PC-3 (cell line): ENCODE data around the gene SPACA6. TPM values are rescaled to one million over a fixed set of nuclear protein-coding genes. Genes with fewer than 3 reads are reported as not detected.

ENCODE experiments used
- ATAC-seq: fragments of 200-7000 bp; cut with Tn5 transposase; 2 replicates; pipeline ENCODE4 v1.9.1; 2020; ENCODE audit warnings: mild to moderate bottlenecking, moderate library complexity
- BruUV-seq: library from RNA; stranded (reverse); fragments of 400-500 nt; replicated peaks from 2 replicates; lab custom pipeline; 2021; lab: Mats Ljungman, UMichigan
- CTCF ChIA-PET: fragments of 300-600 bp; sonication (Branson Sonifier 250); formaldehyde crosslinking; loops from one replicate; lab custom pipeline; 2022; ENCODE audit warnings: antibody characterized with exemption; lab: Charles Lee
- POLR2A ChIA-PET: fragments of 300-600 bp; sonication (Branson Sonifier 250); formaldehyde crosslinking; loops from one replicate; lab custom pipeline; 2022; ENCODE audit warnings: antibody characterized with exemption; ENCODE audit not compliant: unreplicated experiment; lab: Charles Lee
- DNase-seq: peaks from one replicate; pipeline ENCODE4 v3.0.0-alpha.2; 2015
- H2AFZ ChIP-seq: fragments of 300-600 bp; sonication (generic); 2 replicates; pipeline ENCODE4 v1.6.0; 2016; ENCODE audit warnings: antibody characterized with exemption, low read length
- H3F3A ChIP-seq: fragments of 300-600 bp; sonication (generic); one replicate; pipeline ENCODE4 v1.6.0; 2017; ENCODE audit warnings: antibody characterized with exemption, low read length, control low read depth, mild to moderate bottlenecking; ENCODE audit not compliant: unreplicated experiment
- H3K27ac ChIP-seq: fragments of 300-600 bp; sonication (generic); 2 replicates; pipeline ENCODE4 v1.5.1; 2016; ENCODE audit warnings: mild to moderate bottlenecking, low read length
- H3K27me3 ChIP-seq: fragments of 300-600 bp; sonication (generic); 2 replicates; pipeline ENCODE4 v1.6.1; 2016; ENCODE audit warnings: low read length, mixed read lengths
- H3K36me3 ChIP-seq: fragments of 300-600 bp; sonication (generic); 2 replicates; pipeline ENCODE4 v1.6.1; 2016; ENCODE audit warnings: low read depth, mixed run types, low read length, mixed read lengths
- H3K4me1 ChIP-seq: fragments of 300-600 bp; sonication (generic); 2 replicates; pipeline ENCODE4 v1.5.1; 2016; ENCODE audit warnings: low read length; ENCODE audit not compliant: insufficient read depth
- H3K4me2 ChIP-seq: fragments of 300-600 bp; sonication (generic); 2 replicates; pipeline ENCODE4 v1.6.0; 2016; ENCODE audit warnings: low read length
- H3K4me3 ChIP-seq: fragments of 300-600 bp; sonication (generic); 2 replicates; pipeline ENCODE4 v1.5.1; 2016; ENCODE audit warnings: mild to moderate bottlenecking, low read length, mixed read lengths
- H3K79me2 ChIP-seq: fragments of 300-600 bp; sonication (generic); 2 replicates; pipeline ENCODE4 v1.6.1; 2017; ENCODE audit warnings: low read length, mixed read lengths
- H3K9ac ChIP-seq: fragments of 300-600 bp; sonication (generic); 2 replicates; pipeline ENCODE4 v1.6.0; 2016; ENCODE audit warnings: mild to moderate bottlenecking, low read length
- H3K9me2 ChIP-seq: fragments of 300-600 bp; sonication (generic); replicated peaks from 2 replicates; pipeline ENCODE4 v1.6.1; 2016; ENCODE audit warnings: mixed run types, low read length, mixed read lengths
- H3K9me3 ChIP-seq: fragments of 300-600 bp; sonication (generic); 2 replicates; pipeline ENCODE4 v1.6.1; 2016; ENCODE audit warnings: low read length, mixed read lengths
- H4K20me1 ChIP-seq: fragments of 300-600 bp; sonication (generic); 2 replicates; pipeline ENCODE4 v1.6.1; 2016; ENCODE audit warnings: low read length, mixed read lengths
- CTCF ChIP-seq: fragments of 300-600 bp; sonication (generic); conservative IDR thresholded peaks from 2 replicates; pipeline ENCODE4 v1.5.1; 2017; ENCODE audit warnings: antibody characterized with exemption, low read depth, mild to moderate bottlenecking, low read length
- EZH2 ChIP-seq: fragments of 300-600 bp; sonication (generic); IDR thresholded peaks from one replicate; pipeline ENCODE4 v1.6.1; 2017; ENCODE audit warnings: antibody characterized with exemption, mild to moderate bottlenecking, low read length; ENCODE audit not compliant: unreplicated experiment
- EZH2phosphoT487 ChIP-seq: fragments of 300-600 bp; sonication (generic); IDR thresholded peaks from 2 replicates; pipeline ENCODE4 v1.6.1; 2018; ENCODE audit warnings: mild to moderate bottlenecking, antibody characterized with exemption, low read length, borderline replicate concordance
- intact Hi-C: fragments of 100-400 bp; cut with micrococcal nuclease; formaldehyde crosslinking; loops from 2 replicates; pipeline ENCODE4 v1.9.0; 2023
- total RNA-seq: library from RNA; depleted of rRNA; stranded (reverse); fragments of >200 nt; gene quantifications from 2 replicates; pipeline ENCODE4 v1.2.3, GENCODE V29; 2014

SPACA6 gene
- total RNA-seq, 1 experiment from 2014 or later = 10.1 TPM

GRCh38 chr19:51743405-51743804, 50.3 kb downstream of the SPACA6 start:
- Histone ChIP-seq H3K9ac (no peak overlapping the region), H3K4me3 (no peak overlapping the region), H3K9me2 (no peaks in the 10 kb centered on the region), H3F3A (no peaks in the 10 kb centered on the region), H3K4me1 (no peaks in the 10 kb centered on the region), H3K27ac (no peak overlapping the region), H3K4me2 (no peak overlapping the region), H2AFZ (no peak overlapping the region), H3K36me3 (no peaks in the 10 kb centered on the region), H3K9me3 (no peaks in the 10 kb centered on the region), H3K79me2 (no peaks in the 10 kb centered on the region), H3K27me3 (peaks cover 11% of the 10 kb centered on the region; the same call in 1 of the 2 replicates), H4K20me1 (no peaks in the 10 kb centered on the region)
- ATAC-seq (no peak), DNase-seq (no peak)
- ChIA-PET POLR2A (no interaction called here), CTCF (no interaction called here)
- no TSS peak for BruUV-seq
- TF ChIP-seq CTCF (no peak), EZH2 (no peak), EZH2phosphoT487 (no peak)
- intact Hi-C loops = no loop called here

- H3K79me2 ChIP-seq = no peaks in the 10 kb centered on the region
- no peaks in the 10 kb centered on the region for H3K4me1 ChIP-seq
- H3K27ac ChIP-seq = no peak overlapping the region
- no peaks in the 10 kb centered on the region for H3F3A ChIP-seq
- H3K9me3 ChIP-seq = no peaks in the 10 kb centered on the region
- no peak overlapping the region for H3K4me3 ChIP-seq
- H3K36me3 ChIP-seq = no peaks in the 10 kb centered on the region
- TF ChIP-seq EZH2 (no peak), CTCF (no peak), EZH2phosphoT487 (no peak)
- DNase-seq (no peak), ATAC-seq (no peak)
- H3K27me3 ChIP-seq = peaks cover 12% of the 10 kb centered on the region; the same call in 1 of the 2 replicates
- POLR2A ChIA-PET = no interaction called here
- no peak overlapping the region for H3K4me2 ChIP-seq
- BruUV-seq = no TSS peak
- H4K20me1 ChIP-seq = no peaks in the 10 kb centered on the region
- intact Hi-C loops = no loop called here
- no peak overlapping the region for H2AFZ ChIP-seq
- no peaks in the 10 kb centered on the region for H3K9me2 ChIP-seq
- CTCF ChIA-PET = no interaction called here
- H3K9ac ChIP-seq = no peak overlapping the region
These were observed 53.6 kb downstream of the SPACA6 start for GRCh38 chr19:51746731-51747130.

- Histone ChIP-seq H3K27me3 (peaks cover 8% of the 10 kb centered on the region; the same call in 1 of the 2 replicates), H3K9me3 (no peaks in the 10 kb centered on the region), H3K79me2 (no peaks in the 10 kb centered on the region), H3F3A (no peaks in the 10 kb centered on the region), H3K27ac (no peak overlapping the region), H3K4me1 (no peaks in the 10 kb centered on the region), H3K4me3 (no peak overlapping the region), H3K4me2 (no peak overlapping the region), H2AFZ (no peak overlapping the region), H3K9ac (no peak overlapping the region), H3K9me2 (no peaks in the 10 kb centered on the region), H4K20me1 (no peaks in the 10 kb centered on the region), H3K36me3 (no peaks in the 10 kb centered on the region)
- DNase-seq (peak; percentile 52), ATAC-seq (no peak)
- intact Hi-C loops = no loop called here
- no peak for TF ChIP-seq EZH2
- no peak for TF ChIP-seq CTCF
- TF ChIP-seq EZH2phosphoT487 = no peak
- no TSS peak for BruUV-seq
- ChIA-PET POLR2A (no interaction called here), CTCF (no interaction called here)
These were observed 56.8 kb downstream of the SPACA6 start for GRCh38 chr19:51749979-51750378.
